HG03060 (cell line): Measurements from ENCODE around the gene HPCA.

Experiments
- ATAC-seq: cut with Tn5 transposase; IDR thresholded peaks from one replicate; pipeline ENCODE4 v1.9.1; 2021; ENCODE audit warnings: low read depth, moderate number of reproducible peaks; ENCODE audit not compliant: unreplicated experiment

Gene HPCA

DNA sequence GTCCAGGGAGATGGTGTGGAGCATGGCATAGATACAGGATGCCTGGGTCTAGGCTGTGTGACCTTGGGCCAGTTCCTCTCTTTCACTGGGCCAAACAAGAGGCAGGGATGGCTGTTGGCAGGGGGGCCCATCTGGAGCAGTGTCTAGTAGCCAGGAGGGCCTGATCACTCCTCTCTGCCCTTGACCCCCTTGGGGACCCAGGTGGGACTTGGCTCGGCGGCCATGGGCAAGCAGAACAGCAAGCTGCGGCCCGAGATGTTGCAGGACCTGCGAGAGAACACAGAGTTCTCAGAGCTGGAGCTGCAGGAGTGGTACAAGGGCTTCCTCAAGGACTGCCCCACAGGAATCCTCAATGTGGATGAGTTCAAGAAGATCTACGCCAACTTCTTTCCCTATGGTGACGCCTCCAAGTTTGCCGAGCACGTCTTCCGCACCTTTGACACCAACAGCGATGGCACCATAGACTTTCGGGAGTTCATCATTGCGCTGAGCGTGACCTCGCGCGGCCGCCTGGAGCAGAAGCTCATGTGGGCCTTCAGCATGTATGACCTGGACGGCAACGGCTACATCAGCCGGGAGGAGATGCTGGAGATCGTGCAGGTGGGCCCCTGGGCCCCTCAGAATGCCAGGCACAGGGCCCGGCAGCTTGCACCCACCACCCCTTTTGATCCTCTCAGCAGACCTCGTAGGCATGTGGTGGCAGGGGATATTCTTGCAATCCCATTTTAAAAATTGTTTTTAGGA is 2.6 kb downstream of the HPCA start:
- no peak for ATAC-seq

DNA sequence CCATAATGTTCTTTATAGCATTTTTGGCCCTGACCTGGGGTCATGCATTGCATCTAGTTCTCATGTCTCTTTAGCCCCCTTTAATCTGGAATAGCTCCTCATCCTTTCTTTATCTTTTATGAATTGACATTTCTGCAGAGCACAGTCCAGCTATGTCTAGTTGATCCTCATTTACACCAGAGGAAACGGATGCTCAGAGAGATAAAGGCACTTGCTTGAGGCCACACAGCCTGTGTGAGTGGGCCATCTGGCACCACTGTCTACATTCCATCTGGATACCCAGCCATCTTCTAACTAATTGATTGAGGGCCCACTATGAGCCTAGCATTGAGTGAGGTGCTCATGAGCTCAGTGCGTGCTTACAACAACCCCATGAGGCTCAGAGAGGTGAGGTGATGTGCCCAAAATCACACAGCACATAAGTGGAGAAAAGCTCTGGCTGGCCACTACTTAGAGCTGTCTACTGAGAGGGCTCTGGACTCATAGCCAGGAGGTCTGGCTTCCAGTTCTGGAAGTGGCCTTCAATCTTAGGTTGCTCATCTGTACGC is 3.5 kb downstream of the HPCA start:
- no peak for ATAC-seq

DNA sequence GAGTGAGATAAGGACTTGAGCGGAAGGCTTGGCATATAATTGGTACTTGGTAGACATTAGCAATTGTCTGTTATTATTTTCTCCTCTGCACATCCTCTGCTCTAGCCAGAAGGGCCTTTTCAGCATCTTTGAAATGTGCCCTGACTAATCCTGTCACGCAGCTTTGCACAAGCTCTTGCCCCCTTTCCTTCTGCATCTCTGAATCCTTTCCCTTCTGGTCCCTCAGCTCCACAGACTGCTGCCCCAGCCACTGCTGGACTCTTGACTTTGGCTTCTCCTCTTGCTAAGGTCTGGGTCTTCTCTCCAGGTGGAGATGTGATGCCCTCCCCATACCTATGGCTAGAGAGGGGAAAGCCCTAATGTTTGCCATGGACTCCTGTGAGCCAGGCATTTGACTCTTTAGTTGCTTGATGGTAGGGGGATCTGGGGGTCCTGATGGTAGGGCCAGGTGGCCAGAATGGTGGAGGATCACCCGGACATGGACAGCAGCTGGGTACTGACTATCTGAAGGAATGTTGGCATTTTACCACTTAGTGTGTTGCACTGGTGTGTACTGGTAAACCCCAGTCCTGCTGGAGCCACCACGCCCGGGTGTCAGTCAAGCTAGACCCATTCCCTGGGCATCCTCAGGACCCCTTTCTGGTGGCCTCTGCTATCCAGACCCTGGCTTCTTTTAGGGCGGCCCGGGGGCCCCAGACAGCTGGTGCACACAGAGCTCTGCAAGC is 4.4 kb downstream of the HPCA start:
- ATAC-seq, result no peak

DNA sequence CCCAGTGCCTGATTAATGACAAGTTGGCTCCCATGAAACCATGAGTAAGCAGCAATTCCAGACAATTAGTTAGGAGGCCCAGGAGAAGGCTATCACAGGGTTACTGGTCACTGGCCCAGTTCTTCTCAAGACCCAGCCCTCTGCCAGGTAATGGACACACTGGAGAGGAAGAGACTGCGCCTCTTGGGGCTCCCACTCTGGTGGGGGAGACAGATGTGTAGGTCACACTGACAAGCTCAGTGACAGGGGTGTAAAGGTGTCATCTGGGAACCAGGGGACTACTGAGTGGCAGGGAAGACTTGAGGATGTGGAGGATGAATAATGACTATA is 4.9 kb downstream of the HPCA start:
- no peak for ATAC-seq

DNA sequence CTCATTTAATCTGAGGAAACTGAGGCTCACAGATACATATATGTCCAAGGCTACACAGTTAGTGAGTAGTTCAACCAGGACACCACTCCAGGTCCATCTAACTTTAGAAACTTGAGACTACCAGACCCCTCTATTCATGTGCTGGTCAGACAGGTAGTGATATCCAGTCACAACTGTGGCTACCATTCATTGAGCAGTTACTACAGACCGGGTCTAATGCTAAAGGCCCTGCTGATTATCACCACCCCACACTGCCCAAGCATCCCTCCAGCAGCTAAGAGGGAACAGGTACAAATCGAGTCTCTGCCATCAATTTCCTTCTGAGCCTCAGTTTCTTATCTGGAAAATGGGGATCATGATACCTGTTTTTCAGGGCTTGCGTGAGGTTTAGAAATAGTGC is 5.3 kb downstream of the HPCA start:
- no peak for ATAC-seq

DNA sequence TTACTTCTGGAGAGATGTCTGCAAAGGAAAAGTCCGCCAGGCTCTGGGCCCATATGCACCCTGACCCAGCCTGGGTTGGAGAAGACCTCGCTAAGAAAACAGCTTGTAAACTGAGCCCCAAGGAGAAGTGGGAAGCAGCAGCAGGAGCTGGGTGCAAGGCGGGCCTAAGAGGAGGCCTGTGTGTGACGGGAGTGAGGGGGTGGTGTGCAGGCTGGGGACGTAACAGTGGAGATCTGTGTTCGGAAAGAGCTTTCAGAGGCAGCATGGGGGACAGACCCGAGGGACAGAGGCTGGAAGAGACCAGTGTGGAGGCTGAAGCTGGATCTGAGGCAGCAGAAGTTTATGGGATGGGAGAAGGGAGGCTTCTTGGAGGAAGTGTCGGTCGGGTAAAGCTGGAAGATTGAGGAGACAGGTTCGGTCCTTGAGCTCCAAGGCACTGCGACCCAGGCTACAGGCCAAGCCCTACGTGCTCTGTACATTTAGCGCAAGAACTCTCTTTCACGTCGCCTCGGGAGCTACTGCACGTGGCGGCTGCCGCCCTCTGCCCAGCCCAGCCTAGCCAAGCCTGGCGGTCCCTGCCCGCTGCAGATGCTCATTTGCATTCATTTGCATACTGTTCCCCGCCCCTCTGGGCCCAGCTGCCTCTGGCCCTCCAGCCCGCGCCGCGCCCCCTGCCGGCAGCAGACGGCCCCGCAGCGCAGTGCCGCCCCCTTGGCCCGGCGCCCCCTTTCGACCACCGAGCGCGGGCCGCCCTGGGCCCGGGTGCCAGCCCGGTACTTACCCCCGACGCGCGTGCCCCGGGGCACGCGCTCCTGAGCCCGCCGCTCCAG is 6.3 kb downstream of the HPCA start:
- no peak for ATAC-seq

DNA sequence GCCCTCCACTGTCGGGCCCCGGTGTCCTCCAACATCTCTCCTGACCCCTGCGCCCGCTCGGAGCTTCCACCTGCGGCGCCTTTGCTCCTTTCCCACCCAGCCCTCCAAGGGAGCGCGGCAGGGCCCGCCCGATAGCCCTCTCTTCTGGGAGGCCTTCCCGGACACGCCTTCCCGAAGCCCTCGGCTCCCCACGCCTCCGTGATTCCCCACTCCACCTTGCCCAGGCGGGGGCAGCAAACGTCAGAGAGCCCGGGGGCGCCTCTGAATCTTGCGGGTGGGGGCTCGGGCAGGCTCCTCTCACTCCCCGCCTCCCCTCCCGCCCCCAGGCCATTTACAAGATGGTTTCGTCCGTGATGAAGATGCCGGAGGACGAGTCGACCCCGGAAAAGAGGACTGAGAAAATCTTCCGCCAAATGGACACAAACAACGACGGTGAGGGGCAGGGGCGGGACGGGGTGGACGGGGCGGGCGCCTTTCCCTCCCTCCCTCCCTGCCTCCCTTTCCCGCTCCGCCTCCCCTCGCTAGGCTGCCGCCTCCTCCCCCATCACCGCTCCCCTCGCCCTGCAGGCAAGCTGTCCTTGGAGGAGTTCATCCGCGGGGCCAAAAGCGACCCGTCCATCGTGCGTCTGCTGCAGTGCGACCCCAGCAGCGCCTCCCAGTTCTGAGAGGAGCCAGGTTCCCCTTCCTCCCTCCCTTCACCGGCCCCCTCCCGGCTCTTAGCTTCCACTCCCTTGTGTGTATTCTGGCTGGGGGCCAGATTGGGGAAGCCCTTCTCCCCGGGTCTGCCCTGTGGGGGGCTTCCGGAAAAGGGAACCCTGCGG is 7.1 kb downstream of the HPCA start:
- ATAC-seq, result no peak

DNA sequence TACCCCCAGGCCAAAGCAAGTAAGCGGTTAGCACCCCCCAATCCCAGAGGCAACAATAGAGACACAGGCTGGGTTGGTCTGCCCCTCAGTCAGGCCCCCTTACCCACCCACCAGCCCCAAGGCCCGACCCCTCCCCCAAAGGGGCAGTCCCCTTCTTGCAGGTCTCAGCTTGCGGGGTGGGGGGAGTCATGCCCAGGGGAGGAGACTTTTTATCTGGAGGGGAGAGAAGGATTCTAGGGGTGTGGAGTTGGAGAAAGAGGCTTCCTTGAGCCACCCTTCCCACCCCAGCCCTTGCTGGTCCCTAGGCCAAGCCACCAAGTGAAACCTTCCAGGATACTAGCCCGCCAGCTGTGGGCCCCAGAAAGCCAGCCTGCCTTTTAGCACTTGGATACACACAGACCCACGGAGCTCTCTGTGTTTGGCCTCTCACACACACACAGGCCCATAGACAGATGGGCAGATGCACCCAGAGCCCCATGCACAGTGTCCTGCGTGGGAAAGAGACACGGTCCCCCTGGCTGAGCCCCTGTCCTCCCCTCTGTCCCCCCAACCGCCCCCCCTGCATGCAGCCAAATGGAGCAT is 7.8 kb downstream of the HPCA start:
- ATAC-seq, result no peak

DNA sequence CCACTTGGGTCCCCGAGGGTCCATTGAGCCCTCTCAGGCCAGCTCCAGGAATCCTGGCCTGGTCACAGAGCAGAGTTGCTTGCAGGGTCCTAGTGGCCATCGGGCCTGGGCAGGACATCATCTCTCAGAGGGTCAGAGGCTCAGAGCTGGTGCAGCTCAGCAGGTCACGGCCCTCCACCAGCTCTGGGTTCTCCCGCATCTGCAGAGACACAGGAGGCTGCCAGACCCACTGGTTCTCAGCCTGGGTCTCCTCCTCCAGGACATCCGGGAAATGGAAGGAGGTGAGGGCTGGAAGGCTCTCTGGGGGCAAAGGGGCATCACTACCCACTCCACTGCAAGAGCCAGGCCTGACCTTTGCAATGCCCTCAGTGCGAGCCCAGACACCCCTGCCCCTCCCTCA is 8.4 kb downstream of the HPCA start:
- no peak for ATAC-seq

DNA sequence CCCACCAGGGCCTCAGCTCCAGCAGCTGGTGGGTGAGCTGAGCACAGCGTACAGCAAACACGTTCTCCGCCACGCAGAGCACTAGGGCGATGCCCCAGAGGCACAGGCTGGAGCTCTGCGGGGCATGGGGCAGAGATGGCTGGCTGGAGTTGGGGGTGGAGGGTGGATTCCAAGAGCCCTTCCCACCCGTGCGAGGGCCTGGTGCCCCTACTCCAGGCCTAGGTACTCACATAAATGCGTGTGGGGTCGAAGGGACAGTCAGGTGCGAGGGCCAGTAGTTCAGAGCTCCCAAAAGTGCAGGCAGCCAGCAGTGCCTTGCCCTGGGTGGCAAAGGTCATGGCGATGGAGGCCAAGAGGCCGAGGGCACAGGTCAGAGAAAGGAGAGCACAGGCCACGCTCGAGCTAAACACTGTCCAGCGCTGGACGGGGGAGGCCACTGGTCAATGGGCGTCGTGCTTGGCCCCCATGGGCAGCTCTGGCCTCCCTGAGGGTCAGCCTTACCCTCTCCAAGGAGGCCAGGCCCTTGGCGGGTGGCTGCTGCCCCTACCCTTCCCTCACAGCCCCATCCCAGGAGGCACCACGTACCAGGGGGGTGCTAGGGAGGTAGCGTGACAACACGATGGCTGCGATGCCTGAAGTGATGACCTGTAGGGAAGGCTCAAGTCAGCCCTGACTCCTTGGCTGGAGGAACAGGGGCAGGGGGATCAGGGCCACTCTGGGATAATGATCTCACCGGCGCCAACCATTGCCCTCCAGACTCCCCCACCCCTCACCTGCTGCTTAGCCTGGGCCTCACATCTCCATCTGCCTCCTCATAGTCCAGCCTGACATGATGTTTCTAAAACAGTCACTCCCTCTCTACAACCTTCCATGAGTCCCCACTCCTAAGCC is 9.3 kb downstream of the HPCA start:
- ATAC-seq, result no peak

DNA sequence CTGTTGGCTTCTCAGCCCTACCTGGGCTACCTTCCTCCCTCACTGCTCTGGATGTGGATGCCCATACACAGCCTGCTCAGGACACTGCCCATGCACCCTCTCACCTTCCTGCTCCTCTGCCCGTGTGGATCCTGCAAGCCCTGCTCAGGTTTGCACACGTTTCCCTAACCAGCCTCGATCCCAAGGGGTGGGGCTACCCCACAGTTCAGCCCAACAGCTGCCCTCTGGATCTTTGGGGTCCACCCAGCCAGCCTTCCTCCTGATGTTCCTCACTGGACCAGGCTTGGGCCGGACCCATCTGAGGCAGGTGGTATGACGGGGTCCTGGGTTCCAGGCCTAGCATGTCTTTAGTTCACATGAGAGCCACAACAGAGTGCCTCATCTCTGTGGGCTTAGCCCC is 10.2 kb downstream of the HPCA start:
- no peak for ATAC-seq

DNA sequence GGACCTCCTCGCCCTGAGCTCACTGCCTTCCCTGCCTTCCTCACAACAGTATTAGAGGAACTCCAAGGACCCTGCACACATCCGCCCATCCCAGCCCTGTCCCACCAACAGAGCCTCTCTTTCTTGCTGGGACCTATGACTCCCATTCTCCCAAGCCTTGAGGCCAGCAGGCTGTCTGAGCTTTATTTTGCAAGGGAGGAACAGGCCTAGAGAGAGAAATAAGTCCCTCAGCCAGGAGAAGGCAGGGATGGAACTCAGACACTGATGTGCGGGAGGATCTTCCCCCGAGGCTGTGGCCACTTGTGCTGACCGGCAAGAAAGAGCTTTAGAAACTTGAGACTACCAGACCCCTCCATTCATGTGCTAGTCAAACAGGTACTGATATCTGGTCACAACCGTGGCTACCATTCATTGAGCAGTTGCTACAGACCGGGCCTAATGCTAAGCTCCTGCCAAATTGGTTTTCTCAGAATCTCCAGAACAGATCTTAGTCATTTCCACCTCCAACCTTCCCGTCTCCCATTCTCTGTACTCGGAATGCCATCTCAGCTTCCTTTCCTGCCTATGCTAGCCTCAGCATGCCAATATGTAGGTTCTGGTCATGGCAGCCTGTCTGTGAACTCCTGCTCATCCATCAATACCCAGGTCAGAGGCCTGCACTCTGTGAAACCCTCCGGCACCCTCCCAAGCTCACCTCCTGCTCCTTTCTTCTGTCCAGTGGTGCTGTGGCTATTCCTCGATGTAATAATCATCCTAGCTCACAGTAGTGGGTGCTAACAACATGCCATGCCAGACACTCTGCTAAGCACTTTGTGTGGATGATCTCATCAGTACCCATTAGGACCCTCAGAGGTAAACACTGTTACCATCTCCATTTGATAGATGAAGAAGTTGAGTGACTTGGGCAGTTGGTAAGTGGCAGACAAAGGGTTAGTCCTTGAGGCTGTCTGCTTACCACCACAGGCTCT is 11.1 kb downstream of the HPCA start:
- no peak for ATAC-seq

DNA sequence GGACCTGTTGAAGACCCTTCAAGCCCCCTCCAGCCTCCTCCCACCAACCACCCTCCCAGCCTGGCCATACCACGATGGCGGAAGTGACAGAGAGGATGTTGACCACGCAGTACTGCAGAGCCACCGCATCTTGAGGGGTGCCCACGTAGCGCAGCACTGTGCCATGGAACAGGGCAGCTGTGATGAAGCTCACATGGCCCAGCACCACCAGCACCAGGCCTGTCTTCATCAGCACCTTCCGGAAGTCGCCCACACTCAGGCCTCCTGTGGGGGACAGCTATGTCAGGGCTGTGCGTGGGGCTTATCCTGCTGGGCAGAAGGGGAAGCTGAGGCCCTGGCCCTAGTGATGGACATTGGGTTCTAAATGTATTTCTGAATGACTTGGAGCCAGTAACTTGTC is 11.8 kb downstream of the HPCA start:
- no peak for ATAC-seq

DNA sequence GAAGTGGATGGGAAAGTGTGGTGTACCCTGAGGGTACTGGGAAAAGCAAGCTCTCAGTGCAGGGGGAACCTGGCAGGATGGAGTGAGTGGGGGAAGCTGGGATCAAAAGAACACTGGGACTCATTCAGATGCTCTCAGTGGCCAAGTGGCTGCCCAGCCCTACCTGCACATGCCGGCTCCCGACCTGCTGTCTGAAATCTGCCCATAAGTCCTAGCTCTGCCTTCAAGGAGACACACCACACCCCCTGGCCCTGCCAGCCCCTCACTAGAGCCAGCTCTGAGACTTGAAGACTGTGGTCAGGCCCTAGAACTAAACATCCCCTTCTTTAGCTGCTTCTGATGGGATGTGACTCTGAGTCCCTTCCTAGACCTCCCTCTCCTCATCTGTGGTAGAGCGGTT is 12.7 kb downstream of the HPCA start:
- no peak for ATAC-seq

DNA sequence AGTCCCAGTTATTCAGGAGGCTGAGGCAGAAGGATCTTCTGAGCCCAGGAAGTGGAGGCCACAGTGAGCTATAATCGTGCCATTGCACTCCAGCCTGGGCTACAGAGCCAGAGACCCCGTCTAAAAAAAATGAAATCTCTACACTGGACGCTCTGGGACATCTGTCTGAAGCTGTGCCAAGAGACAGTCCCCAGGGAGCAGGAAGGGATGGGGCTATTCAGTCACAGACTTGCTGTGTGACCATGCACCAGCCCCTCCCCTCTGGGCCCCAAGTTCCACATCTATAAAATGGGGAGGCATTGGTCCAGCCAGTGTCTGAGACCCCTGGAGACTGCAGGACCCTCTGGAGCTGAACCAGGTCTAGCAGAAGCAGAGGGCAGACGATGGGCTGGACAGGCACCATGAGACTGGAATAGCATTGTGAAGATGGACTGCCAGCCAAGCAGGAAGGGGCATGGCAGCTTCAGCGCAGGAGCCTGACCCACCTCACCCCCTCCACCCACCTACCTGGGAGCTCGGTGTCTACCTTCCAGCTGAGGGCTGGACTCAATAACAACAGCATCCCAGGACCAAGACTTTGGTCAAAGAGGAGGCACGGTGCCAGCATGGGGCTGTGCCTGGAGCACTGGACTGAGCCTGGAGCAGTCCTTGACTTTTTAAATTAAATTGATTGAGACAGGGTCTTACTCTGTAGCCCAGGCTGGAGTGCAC is 13.4 kb downstream of the HPCA start:
- ATAC-seq, result no peak

DNA sequence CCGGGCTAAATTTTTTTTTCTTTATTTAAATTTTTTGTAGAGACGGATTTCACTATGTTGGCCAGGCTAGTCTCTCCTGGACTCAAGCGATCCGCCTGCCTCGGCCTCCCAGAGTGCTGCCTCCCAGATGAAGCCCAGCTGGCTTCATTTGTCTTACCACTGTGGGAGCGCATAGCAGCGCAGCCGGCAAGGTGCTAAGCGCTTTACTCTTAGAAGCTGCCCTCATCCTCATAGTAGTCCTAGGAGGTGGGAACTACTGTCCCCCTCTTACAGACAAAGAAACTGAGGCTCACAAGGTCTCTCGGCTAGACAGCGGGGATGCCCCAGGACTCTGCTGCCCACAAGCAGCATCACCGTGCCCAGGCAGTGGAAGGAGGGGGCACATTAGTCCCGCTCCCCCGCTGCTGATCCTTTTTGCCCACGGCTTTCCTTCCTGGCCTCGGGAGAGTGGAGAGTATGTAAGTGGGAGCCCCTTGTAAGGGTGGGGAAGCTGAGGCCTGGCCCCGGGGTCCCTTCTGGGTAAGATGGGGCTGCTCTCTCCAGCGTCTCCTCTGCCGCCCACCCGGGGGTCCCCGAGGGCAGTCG is 14.2 kb downstream of the HPCA start:
- ATAC-seq, result no peak
